Measurements from ENCODE around the gene RHOC.

The RHOC gene

DNA sequence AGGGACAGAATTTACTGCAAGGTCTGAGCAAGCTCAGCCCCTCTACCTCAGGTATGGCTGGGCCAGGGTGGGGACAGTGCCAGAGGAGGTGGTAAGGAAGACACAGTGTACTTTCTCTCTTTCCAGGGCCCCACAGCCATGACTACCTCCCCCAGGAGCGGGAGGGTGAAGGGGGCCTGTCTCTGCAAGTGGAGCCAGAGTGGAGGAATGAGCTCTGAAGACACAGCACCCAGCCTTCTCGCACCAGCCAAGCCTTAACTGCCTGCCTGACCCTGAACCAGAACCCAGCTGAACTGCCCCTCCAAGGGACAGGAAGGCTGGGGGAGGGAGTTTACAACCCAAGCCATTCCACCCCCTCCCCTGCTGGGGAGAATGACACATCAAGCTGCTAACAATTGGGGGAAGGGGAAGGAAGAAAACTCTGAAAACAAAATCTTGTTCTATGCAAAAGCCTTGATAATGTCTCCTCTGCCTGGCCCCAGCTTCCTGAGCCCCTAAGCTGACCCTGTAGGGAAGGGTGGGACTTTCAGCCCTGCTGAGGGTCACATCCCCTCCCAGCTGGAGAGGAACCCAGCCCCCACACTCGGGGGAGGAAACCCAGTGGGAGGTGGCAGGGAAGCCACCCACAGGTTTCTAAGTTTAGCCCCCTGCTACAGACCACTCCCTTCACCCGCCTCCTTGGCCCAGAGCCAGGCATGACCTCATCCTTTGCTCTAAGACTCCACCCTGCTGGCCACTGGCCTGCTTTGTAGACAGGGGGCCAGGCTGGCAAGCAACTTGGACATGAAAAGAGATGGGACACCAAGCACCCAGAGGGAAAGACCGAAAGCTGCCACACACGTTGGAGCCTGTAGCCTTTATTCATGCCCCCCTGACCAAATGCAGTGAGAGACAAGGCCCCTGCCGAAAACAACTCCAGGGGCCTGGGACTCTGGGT, 6.4 kb downstream of the RHOC start:
- peak; percentile 22 for DNase-seq

DNA sequence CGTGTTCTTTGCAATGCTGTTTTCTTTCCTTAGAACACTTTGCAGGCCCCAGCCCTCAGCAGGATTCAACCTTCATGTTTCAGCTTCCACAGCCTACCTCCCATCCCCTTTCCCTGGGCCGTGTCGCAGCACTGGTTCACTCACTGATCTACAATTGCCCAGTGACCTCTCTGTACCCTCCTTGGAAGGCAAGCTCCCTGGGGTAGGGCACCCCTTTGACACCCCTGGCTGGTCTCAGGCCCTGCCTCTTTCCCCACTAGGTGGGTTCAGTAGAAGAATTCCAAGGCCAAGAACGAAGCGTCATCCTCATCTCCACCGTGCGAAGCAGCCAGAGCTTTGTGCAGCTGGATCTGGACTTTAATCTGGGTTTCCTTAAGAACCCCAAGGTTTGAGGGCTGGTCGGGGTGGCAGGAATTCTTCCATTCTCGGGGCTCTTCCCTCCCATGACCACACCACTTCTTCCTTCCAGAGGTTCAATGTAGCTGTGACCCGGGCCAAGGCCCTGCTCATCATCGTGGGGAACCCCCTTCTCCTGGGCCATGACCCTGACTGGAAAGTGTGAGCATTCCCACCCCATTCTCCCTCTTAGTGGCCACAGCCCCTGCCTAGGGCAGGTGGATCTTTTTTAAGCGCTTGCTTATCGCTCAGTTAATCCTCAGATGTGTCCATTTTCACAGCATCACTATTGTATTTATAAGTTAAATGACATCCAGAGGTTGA, 7.3 kb downstream of the RHOC start:
- no peak for DNase-seq

DNA sequence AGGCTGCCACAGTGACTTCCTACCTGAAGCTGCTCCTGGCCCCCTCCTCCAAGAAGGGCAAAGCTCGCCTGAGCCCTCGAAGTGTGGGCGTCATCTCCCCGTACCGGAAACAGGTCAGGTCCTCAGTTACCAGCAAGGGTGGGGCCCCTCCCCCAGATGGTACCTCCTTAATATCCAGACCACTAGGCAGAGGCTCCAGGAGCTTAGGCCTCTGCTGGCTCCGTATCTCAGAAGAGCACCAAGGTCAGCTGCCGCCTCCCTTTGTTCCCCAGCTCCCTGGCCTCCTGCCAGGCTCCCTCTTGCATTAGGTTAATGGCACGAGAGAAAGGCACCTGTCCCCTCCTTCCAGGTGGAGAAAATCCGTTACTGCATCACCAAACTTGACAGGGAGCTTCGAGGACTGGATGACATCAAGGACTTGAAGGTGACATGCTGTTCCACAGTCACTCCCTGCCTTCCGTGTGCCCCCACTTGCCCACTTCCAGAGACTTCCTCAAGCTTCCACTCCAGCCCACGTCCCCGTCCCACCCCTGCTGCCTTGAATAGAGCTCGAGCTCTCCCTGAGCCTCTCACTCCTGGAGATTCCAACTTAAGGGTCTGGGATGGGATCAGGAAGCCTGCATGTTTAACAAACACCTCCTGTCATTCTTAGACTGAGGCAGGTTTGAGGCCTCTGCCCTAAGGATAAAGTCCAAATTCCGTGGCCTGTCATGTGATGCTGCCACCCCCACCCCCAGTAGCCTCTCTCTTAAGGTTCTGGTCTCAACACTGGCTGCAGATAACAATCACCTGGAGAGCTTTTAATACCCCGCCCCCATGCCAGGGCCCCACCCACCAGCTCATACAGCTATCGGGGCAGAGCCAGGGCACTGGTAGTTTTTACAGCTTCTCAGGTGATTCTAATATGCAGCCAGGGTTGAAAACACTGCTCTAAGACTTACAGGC, 8.3 kb downstream of the RHOC start:
- peak; percentile 8 for DNase-seq

DNA sequence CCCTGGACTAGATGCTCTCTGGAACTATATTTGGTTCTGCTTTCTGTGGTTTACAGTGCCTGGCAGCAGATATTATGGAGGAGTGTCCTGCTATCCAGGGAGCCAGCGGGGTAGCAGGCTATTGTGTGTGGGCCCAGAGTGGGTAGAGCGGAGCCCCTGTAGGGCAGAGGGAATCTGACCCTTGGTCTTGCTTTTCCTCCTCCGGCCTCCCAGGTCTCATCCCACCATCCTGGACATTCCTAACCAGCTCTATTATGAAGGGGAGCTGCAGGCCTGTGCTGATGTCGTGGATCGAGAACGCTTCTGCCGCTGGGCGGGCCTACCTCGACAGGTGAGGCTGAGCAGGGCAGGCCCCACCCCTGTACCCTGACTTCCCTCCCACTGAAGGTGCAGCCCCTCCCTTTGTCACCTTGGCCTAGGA, 9.1 kb downstream of the RHOC start:
- no peak for DNase-seq

DNA sequence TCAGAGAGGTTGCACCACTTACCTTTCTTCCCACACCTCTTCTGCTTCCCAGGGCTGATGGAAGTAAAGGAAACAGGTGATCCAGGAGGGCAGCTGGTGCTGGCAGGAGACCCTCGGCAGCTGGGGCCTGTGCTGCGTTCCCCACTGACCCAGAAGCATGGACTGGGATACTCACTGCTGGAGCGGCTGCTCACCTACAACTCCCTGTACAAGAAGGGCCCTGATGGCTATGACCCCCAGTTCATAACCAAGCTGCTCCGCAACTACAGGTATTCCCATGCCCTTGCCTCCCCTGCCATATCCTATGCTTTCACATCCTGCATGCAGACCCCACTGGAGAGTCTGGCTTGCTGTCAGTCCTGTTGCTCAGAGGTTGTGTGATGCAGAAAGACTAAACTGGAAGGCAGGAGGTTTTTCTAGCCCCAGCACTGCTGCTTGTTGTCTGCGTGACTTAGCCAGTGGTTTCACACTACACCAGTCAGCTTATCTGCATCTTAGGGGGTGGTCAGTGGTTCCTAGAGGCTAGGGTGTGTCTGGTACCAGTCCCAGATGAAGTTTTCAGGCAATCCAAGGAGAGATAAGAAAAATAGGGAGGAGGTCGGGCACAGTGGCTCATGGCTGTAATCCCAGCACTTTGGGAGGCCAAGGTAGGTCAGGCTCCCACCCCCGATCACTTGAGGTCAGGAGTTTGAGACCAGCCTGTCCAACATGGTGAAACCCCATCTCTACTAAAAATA, 10.2 kb downstream of the RHOC start:
- DNase-seq: no peak

DNA sequence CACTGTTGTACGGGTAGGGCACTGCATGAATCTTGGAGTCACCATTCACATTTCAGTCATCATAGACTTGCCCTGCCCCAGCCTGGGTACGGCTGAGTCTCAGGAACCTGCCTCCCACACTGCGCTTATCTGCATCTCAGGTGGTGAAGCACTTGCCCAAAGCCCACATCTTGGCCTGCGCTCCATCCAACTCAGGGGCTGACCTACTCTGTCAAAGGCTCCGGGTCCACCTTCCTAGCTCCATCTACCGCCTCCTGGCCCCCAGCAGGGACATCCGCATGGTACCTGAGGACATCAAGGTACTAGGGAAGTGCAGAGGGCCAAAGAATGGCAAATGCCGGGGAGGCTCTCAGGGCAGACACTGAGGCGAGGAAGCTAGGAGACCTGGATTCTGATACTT, 11.7 kb downstream of the RHOC start:
- DNase-seq: no peak

DNA sequence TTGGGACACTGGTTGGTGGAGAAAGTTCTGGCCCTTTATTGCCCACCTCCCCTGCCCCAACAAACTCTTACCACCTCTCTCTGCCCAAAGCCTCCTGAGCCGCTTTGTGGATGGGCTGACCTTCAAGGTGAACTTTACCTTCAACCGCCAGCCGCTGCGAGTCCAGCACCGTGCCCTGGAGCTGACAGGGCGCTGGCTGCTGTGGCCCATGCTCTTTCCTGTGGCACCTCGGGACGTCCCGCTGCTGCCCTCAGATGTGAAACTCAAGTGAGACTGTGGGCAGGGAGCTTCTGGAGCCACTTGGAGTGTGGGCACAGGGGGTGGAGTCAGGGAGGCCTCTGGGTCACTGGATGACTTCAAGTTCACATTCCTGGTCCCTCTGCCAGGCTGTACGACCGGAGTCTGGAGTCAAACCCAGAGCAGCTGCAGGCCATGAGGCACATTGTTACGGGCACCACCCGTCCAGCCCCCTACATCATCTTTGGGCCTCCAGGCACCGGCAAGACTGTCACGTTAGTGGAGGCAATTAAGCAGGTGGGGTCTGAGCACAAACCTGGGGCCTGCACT, 12.5 kb downstream of the RHOC start:
- no peak for DNase-seq

DNA sequence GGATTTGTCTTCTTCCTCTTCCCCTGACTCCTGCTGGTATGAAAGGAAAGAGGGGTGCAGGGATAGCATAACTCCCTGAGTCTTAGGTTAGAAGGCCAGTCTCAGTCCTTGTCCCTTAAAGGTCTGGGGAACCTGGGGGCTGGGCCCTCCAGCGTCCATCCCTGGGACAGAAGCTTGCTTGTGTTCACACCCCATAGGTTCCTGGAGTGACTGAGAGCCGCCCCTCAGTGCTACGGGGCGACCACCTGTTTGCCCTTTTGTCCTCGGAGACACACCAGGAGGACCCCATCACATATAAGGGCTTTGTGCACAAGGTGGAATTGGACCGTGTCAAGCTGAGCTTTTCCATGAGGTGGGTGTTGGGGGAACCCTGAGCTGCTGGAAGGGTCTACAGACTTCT, 13.1 kb downstream of the RHOC start:
- DNase-seq: no peak

DNA sequence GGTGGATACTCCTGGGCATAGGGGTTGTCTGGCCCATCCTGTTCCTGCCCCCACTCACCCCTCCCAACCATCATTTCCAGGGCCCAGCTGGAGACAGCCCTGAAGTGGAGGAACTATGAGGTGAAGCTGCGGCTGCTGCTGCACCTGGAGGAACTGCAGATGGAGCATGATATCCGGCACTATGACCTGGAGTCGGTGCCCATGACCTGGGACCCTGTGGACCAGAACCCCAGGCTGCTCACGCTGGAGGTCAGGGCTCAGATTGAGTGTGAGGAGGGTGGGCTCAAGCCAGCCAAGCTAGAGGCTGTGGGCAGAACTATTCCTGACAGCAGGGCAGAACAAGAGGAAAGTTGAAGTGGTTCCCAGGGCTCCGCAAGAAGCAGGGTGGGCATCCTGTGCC, 14.2 kb downstream of the RHOC start:
- no peak for DNase-seq

DNA sequence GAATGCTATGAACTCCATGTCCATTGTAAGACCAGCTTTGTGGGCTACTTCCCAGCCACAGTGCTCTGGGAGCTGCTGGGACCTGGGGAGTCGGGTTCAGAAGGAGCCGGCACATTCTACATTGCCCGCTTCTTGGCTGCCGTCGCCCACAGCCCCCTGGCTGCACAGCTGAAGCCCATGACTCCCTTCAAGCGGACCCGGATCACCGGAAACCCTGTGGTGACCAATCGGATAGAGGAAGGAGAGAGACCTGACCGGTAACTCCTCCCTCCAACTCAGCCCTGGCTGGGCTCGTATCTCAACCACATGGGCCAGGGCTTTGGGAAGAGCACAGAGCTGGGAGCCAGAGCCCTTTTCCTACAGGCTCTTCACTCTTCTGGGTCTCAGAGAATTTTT, 17.1 kb downstream of the RHOC start:
- DNase-seq: no peak

DNA sequence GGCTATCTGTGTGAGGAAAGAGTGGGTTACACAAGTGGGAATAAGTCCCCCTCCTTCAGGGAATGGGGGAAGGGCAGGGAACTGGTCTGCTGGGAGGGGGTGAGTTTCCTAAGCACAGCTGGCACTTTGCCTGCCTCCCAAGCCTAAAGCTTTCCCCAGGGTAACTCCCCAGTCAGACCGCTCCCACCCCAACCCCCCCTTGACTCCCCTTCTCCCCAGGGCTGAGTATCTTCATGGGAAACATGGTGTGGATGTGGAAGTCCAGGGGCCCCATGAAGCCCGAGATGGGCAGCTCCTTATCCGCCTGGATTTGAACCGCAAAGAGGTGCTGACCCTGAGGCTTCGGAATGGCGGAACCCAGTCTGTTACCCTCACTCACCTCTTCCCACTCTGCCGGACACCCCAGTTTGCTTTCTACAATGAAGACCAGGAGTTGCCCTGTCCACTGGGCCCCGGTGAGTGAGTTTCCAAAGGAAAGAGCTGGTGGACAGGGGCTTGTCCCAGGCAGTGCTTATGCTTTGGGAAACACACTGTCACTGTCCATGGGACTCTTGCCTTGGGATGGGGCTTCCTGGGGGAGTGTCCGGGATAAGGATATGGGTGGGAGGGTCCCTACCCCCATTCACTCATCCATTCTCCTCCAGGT, 17.6 kb downstream of the RHOC start:
- DNase-seq: no peak

DNA sequence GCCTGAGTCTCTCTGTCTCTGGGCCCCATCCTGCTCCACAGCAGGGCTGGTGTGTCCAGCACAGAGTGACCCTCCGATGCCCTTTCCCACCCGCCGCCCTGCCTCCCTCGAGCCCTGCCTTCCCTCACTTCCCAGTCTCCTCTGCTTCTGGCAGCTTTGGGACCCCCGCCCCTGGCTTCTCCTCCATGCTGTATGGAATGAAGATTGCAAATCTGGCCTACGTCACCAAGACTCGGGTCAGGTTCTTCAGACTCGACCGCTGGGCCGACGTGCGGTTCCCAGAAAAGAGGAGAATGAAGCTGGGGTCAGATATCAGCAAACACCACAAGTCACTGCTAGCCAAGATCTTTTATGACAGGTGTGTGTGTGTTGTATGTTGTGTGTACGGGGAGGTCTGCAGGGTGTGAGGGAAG, 18.1 kb downstream of the RHOC start:
- no peak for DNase-seq

DNA sequence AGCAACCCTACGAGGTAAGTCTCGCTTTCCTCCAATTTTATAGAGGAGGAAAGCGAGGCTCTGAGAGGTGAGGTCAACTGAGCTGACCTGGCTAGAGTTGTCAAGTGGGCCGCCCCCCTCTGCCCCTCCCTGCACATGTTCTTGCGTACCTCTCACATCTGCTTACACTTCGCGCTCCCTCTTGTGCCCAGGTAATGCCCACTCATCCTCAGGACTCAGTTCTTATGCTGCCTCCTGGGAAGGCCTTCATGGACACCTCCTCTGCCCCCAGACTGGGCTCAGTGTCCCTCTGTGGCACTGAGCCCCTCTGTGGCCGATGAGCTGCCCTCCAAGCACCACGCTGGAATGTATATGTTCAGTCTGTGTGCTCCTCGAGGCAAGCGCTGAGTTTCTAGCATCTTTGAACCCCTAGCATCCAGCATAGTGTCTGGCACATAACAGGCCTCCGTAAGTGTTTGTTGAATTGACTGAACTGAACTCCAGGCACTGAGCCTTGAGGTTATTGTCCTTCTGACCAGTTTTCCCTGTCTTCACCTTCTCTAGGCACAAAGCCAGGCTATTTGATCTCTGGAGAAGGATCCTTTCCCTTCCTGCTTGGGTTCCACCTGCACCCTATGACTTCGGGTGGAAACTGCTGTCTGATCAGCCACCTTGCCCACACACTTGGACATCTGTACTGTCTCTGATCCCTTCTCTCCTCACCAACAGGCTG, 19.0 kb downstream of the RHOC start:
- DNase-seq: no peak

DNA sequence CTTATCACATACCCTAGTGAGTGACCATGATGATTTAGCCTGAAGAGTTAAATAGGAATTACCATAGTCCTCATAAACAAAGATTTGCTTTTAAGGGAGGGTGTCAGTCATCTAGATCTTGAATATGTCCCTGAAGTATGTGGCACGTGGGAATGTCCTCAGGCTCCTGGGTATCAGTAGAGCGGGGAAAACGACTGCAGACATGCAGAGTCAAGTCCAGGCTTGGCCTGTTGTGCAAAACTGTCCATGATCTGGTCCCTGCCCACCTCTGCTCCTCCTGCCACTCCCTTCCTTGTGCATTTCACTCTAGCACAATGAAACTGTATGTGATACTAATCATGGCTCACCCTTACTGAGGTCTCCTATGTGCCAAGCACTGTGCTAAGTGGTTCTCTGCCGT, 19.6 kb downstream of the RHOC start:
- DNase-seq: no peak

DNA sequence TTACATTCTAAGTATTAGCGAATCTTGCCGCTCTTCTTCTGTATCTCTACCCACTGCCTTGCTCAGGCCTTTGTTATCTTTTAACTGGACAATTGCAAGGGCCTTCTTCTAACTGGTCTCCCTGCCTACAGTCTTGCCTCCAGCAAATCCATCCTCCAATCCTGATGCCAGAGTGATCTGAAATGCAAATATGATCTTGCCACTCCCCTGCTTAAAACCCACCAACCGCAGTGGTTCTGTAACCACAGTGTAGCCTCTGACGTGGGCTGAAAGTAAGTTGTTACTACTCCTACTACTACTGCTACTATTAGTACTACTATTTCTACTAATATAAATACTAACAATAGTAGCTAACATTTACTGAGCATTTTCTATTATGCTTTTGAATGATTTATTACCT, 20.1 kb downstream of the RHOC start:
- DNase-seq: no peak

DNA sequence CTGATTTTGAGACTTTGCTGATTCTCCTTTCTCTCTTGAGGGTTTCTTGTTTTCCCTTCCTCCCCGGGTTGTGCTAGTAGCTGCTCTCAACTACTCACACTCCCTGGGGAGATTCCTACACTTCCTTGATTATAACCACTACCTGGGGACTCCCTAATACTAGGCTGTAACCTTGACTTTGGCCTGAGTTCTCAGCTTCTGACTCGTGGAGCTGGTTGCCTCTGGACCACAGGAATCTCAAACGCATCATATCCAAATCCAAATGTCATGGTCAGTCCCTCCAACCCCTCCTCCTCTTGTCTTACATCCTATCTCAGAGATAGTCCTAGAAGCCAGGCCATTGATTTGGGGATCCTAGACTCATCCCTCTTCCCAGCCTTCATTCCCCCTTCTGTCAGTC, 20.5 kb downstream of the RHOC start:
- no peak for DNase-seq

DNA sequence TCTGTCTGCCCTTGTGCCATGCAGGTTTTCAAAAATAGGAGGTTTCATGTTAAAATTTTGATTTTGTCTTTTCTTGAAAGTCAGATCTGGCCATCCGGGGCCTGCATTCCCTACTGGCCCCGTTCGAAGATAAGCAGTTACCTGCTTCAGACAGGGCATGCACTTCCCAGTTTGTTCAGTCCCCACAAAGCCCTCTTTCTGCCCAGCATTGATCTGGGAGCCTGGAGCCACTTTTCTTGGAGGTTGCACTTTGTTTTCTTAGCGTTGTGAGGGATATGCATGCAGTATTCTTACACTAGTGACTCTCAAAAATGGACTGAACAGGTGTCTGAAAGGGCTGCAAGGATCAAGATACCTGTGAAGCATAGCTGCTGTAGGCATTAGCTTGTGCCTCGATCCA, 21.0 kb downstream of the RHOC start:
- no peak for DNase-seq

DNA sequence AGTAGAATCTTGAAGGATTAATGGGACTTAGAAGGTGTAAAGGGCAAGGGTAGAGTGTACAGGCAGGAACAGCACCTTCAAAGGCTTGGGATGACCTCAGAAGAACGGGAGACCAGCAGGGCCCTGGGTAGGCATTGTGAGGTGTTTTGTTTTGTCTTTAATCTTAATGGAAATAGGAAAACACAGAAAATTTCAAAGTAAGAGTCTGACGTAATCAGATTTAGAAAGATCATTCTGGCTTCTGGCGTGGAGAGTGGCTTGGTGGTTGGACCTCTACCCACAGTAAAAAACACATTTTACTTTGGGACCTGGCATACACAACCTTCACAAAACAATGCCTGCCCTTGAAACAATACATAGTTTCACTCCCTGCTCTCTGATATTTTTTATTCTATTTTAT, 28.3 kb downstream of the RHOC start:
- DNase-seq: no peak

DNA sequence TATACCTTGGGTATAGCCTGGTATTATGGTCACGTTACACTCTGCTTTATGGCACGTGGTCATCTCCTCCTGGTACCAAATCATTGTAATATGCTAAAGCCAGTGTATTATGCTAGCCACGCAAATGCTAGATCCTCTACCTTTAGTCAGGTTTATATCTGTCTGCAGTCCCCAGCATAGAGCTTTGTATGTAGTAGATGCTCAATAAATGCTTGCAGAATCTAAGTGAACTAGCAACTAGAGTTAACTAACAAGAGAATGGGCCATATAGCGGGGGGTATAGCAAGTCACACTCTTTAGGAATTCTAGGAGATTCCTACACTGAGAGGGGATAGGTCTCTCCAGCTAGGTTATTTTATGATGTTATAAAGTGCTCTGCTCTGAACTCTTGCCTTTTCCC, 29.4 kb downstream of the RHOC start:
- no peak for DNase-seq

DNA sequence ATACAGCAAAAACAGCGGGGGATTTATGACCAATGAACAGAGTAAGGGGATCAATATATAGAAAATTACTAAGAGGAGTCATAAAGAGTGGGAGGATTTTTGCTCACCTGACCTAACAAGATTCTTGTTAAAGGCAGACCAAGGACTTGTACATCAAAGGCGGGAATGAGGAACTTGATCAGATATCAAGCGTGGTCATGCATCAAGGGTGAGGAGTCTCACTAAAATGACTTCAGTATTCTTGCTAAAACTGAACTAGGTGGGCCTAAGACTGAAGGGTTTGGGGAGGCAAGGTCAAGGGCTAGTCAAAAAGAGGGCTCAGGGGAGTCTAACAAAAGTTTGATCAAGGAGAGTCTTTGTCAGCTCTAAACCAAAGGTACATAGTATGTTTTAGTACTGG, 30.4 kb downstream of the RHOC start:
- no peak for DNase-seq
